GM10847 (cell line): ENCODE measurements around the gene PPIB.

ENCODE experiments used
- POLR2A ChIP-seq: IDR thresholded peaks from 2 replicates; pipeline ENCODE4 v1.6.1; 2011; ENCODE audit not compliant: insufficient read length; ENCODE audit errors: extremely low read depth

Gene PPIB

GRCh38 chr15:64148581-64148980, 14.2 kb downstream of the PPIB start:
- no peak for TF ChIP-seq POLR2A

DNA sequence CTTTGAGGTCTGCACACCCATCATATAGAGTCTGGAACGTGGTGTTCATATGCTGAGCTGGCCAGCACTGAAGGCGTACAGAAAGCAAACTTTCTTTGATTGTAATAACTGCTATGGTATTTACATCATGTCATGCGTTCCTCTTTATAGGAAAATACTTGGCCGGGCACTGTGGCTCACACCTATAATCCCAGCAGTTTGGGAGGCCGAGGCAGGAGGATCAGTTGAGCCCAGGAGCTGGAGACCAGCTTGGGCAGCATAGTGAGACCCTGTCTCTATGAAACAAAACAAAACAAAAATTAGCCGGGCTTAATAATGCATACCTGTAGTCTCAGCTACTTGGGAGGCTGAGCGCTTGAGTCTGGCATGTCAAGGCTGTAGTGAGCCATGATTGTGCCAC, 14.7 kb downstream of the PPIB start:
- TF ChIP-seq POLR2A: no peak

- TF ChIP-seq POLR2A: no peak
Measured at GRCh38 chr15:64146885-64147681, 15.7 kb downstream of the PPIB start.

DNA sequence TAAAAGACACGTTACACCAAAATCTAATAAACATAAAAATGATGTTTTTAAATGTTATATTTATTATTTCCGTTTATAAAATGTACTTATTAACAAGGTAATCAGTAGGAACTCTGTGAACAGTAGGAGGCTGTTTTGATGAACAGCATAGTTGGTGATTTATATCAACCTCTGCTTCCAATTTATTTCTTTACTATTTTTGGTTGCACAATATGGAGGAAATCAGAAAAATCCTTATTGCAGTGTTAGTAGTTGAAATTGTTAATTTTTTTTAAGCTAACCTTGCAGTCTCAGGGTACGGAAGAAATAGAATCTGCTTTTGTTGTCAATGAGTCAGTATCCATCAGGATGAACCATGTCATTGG, 16.3 kb downstream of the PPIB start:
- TF ChIP-seq POLR2A: no peak

DNA sequence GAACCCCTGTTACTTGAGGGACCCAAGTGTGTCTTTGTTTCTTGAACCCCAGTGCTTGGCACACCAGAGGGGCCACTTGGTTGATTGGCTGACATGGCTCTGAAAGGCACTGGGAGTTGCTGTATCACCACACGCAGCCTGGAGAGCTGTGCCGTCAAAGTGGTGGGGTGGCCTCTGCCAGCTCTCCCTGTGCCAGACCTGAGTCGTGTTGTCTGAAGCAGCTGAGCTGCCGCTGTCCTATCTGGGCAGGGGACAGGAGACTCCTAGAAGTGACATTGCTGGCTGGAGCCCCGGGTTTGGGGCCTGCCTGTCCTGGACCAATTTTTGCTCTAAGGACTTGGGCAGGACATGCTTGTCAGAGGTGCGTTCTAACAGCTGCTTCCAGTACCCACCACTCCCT, 16.8 kb downstream of the PPIB start:
- TF ChIP-seq POLR2A: no peak

GRCh38 chr15:64144565-64145281, 18.1 kb downstream of the PPIB start:
- TF ChIP-seq POLR2A: no peak

- TF ChIP-seq POLR2A: no peak
Measured at GRCh38 chr15:64144192-64144564, 18.6 kb downstream of the PPIB start.

GRCh38 chr15:64143276-64143675, 19.5 kb downstream of the PPIB start:
- no peak for TF ChIP-seq POLR2A

GRCh38 chr15:64141798-64142512, 20.9 kb downstream of the PPIB start:
- no peak for TF ChIP-seq POLR2A

- TF ChIP-seq POLR2A: no peak
Measured at GRCh38 chr15:64138331-64138941, 24.4 kb downstream of the PPIB start.

- TF ChIP-seq POLR2A: no peak
Measured at GRCh38 chr15:64137226-64137833, 25.5 kb downstream of the PPIB start.

GRCh38 chr15:64136347-64136746, 26.5 kb downstream of the PPIB start:
- no peak for TF ChIP-seq POLR2A

DNA sequence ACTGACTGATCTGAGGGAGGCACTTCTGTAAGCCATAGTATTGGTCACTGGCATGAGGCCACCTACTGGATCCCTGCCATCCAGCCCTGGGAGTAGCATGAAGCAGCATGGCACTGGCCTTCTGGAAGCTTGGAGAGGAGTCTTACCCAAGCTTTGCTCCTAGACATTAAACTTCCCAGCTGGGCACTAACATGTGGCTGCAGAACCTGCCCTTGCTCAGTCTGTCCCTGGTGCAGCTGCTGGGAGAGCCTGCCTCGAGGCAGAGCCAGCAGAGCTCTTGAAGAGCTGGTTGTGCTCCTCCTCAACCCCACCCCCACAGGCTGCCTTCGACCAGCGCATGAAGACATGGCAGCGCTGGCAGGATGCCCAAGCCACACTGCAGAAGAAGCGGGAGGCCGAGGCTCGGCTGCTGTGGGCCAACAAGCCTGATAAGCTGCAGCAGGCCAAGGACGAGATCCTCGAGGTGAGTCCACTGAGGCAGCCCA, 28.4 kb downstream of the PPIB start:
- no peak for TF ChIP-seq POLR2A

- no peak for TF ChIP-seq POLR2A
Measured at GRCh38 chr15:64133623-64134344, 29.0 kb downstream of the PPIB start.

- TF ChIP-seq POLR2A: no peak
Measured at GRCh38 chr15:64132217-64132616, 30.6 kb downstream of the PPIB start.

GRCh38 chr15:64131547-64131946, 31.3 kb downstream of the PPIB start:
- no peak for TF ChIP-seq POLR2A
